ENCODE results near the gene OR52B6. TPM values are rescaled to one million over a fixed set of nuclear protein-coding genes. Genes with fewer than 3 reads are reported as not detected.

OR52B6 gene
- total RNA-seq, 1 experiment from 2014 or later, result not detected

DNA sequence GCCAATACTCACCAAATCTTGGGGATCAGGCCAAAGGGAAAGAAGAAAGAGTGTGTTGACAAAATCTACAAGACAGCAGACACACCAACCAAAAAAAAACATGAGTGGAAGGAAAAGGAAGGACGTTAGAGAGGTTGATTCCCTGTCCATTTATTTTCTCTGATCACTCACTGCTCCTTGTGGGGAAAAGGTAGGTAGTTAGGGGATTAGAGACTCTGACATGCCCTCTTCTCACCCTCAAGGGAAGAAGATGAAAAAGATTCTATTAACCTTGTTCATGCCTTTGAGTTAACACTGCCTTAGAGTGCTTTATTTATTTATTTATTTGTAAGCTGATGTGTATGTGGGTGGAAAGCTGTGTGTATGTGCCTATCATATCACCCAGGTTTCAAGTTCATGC, 32.2 kb upstream of the OR52B6 start, which contains the start of gene OR52H1:
Gene OR52H1 (minus strand): TSS at position 101 of the 400 bp plus-strand sequence. CDS start 3,035 bp downstream, outside the sequence.
- DNase-seq (ENCODE audit: low spot score) (no peak), ATAC-seq (no peak)
- no peak within 1 kb of the TSS for H3K4me3 Mint-ChIP-seq
- POLR2A ChIA-PET, result no interaction called here
- H3K27ac Mint-ChIP-seq, result no peak within 1 kb of the TSS
- H3K27me3 Mint-ChIP-seq (ENCODE audit: low read depth), result no peaks in the 10 kb centered on the region
- no peaks in the 10 kb centered on the region for H3K4me1 Mint-ChIP-seq
- CTCF ChIA-PET, result no interaction called here
- TF ChIP-seq ZNF232 (CRISPR knock-in tag; IDR thresholded peaks at IDR 0.05), result no peak
- TF ChIP-seq FOXP1 (CRISPR knock-in tag; IDR thresholded peaks at IDR 0.05; ENCODE audit: borderline replicate concordance), result no peak
- TF ChIP-seq, protein P1, sequence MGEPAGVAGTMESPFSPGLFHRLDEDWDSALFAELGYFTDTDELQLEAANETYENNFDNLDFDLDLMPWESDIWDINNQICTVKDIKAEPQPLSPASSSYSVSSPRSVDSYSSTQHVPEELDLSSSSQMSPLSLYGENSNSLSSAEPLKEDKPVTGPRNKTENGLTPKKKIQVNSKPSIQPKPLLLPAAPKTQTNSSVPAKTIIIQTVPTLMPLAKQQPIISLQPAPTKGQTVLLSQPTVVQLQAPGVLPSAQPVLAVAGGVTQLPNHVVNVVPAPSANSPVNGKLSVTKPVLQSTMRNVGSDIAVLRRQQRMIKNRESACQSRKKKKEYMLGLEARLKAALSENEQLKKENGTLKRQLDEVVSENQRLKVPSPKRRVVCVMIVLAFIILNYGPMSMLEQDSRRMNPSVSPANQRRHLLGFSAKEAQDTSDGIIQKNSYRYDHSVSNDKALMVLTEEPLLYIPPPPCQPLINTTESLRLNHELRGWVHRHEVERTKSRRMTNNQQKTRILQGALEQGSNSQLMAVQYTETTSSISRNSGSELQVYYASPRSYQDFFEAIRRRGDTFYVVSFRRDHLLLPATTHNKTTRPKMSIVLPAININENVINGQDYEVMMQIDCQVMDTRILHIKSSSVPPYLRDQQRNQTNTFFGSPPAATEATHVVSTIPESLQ (CRISPR knock-in tag; IDR thresholded peaks at IDR 0.05), result no peak
- no peak for TF ChIP-seq CTCF (IDR thresholded peaks at IDR 0.05)
- TF ChIP-seq STAT6 (CRISPR knock-in tag; conservative IDR thresholded peaks at IDR 0.05; ENCODE audit: low read depth), result no peak
- TF ChIP-seq, protein P2, sequence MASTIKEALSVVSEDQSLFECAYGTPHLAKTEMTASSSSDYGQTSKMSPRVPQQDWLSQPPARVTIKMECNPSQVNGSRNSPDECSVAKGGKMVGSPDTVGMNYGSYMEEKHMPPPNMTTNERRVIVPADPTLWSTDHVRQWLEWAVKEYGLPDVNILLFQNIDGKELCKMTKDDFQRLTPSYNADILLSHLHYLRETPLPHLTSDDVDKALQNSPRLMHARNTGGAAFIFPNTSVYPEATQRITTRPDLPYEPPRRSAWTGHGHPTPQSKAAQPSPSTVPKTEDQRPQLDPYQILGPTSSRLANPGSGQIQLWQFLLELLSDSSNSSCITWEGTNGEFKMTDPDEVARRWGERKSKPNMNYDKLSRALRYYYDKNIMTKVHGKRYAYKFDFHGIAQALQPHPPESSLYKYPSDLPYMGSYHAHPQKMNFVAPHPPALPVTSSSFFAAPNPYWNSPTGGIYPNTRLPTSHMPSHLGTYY (CRISPR knock-in tag; IDR thresholded peaks at IDR 0.05), result no peak
- TF ChIP-seq ELF4 (CRISPR knock-in tag; IDR thresholded peaks at IDR 0.05; ENCODE audit: low read depth), result no peak
- no peak for TF ChIP-seq FOXJ3 (CRISPR knock-in tag; IDR thresholded peaks at IDR 0.05; ENCODE audit: borderline replicate concordance)
- TF ChIP-seq ZNF425 (CRISPR knock-in tag; conservative IDR thresholded peaks at IDR 0.05), result no peak
- TF ChIP-seq NFYB (CRISPR knock-in tag; conservative IDR thresholded peaks at IDR 0.05; ENCODE audit: low read depth), result no peak
- H3K9me3 Mint-ChIP-seq, result no peaks in the 10 kb centered on the region
- no peaks in the 10 kb centered on the region for H3K36me3 Mint-ChIP-seq

DNA sequence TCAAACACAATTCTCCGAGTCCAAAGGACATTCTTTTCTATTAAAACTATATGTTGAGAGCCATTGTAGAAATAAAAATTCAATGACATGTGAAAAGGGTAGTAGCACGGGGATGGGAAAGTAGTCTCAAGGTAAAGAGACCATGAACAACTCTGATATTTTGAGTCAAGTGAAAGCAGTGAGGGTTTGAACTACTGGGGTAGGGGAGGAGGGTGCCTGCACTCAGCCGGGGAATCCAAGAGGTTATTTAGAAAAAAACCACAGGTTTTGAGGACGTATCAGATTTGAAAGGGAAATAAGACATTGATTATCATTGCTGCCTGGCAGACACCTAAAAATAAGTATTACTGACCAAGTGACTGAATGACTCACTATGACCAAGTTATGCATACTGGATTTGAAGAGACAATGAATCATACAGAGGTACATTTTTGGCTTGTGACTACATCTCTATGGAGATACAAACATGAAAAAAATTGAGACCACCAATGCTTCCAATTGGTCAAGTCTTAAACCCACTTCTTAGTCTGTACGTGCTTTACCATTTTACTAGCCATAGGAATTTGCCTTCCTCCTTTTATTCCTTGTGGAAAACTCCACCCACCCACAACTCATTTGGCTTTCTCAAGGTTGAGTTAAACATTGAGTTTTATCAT, 30.1 kb upstream of the OR52B6 start:
- Mint-ChIP-seq H3K27ac (no peak overlapping the region), H3K4me1 (no peaks in the 10 kb centered on the region), H3K9me3 (no peaks in the 10 kb centered on the region), H3K27me3 (ENCODE audit: low read depth) (no peaks in the 10 kb centered on the region), H3K36me3 (no peaks in the 10 kb centered on the region), H3K4me3 (no peak overlapping the region)
- TF ChIP-seq, protein P3, sequence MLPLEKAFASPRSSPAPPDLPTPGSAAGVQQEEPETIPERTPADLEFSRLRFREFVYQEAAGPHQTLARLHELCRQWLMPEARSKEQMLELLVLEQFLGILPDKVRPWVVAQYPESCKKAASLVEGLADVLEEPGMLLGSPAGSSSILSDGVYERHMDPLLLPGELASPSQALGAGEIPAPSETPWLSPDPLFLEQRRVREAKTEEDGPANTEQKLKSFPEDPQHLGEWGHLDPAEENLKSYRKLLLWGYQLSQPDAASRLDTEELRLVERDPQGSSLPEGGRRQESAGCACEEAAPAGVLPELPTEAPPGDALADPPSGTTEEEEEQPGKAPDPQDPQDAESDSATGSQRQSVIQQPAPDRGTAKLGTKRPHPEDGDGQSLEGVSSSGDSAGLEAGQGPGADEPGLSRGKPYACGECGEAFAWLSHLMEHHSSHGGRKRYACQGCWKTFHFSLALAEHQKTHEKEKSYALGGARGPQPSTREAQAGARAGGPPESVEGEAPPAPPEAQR (CRISPR knock-in tag; IDR thresholded peaks at IDR 0.05), result no peak
- TF ChIP-seq RELA (CRISPR knock-in tag; IDR thresholded peaks at IDR 0.05; ENCODE audit: borderline replicate concordance) (no peak), CBFB (CRISPR knock-in tag; IDR thresholded peaks at IDR 0.05; ENCODE audit: low read depth) (no peak), ZNF121 (CRISPR knock-in tag; IDR thresholded peaks at IDR 0.05) (no peak)
- TF ChIP-seq, protein P4, sequence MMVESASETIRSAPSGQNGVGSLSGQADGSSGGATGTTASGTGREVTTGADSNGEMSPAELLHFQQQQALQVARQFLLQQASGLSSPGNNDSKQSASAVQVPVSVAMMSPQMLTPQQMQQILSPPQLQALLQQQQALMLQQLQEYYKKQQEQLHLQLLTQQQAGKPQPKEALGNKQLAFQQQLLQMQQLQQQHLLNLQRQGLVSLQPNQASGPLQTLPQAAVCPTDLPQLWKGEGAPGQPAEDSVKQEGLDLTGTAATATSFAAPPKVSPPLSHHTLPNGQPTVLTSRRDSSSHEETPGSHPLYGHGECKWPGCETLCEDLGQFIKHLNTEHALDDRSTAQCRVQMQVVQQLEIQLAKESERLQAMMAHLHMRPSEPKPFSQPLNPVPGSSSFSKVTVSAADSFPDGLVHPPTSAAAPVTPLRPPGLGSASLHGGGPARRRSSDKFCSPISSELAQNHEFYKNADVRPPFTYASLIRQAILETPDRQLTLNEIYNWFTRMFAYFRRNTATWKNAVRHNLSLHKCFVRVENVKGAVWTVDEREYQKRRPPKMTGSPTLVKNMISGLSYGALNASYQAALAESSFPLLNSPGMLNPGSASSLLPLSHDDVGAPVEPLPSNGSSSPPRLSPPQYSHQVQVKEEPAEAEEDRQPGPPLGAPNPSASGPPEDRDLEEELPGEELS (CRISPR knock-in tag; IDR thresholded peaks at IDR 0.05), result no peak
- TF ChIP-seq, protein P1 (CRISPR knock-in tag; IDR thresholded peaks at IDR 0.05), result no peak
- ChIA-PET POLR2A (no interaction called here), CTCF (interaction anchor here (1.5 kb wide), 1 partner anchor 74 kb away, joined by 3 read pairs; no protein-coding TSS in a partner anchor)
- ATAC-seq (no peak), DNase-seq (ENCODE audit: low spot score) (no peak)
